K562 (cell line): Measurements from ENCODE around the gene GGA3. TPM values are rescaled to one million over a fixed set of nuclear protein-coding genes. Genes with fewer than 3 reads are reported as not detected.

Source experiments
- ASH1L ChIP-seq: fragments of 450-650 bp; IDR thresholded peaks from 2 replicates; pipeline ENCODE4 v1.6.1; 2018; ENCODE audit warnings: borderline replicate concordance, mild to moderate bottlenecking, low read depth; ENCODE audit not compliant: partially characterized antibody
- BRCA1 ChIP-seq, 2 experiments: fragments of 450-650 bp in 1 of 2; sonication (generic) in 1 of 2; formaldehyde crosslinking in 1 of 2; IDR thresholded peaks; 2 replicates each; pipeline versions ENCODE4 v1.5.0 to v1.6.1; 2017 to 2020; ENCODE audit warnings: mild to moderate bottlenecking in 1 of 2, missing genetic modification reagents in 1 of 2
- CBX5 ChIP-seq: IDR thresholded peaks from 2 replicates; pipeline ENCODE4 v1.6.1; 2014; ENCODE audit warnings: low read depth, borderline replicate concordance
- EWSR1 ChIP-seq: fragments of 450-650 bp; IDR thresholded peaks from 2 replicates; pipeline ENCODE4 v1.6.1; 2018; ENCODE audit warnings: borderline replicate concordance, mild to moderate bottlenecking, low read depth, moderate library complexity; ENCODE audit not compliant: partially characterized antibody
- FOXP1 ChIP-seq: sonication (generic); formaldehyde crosslinking; IDR thresholded peaks from 2 replicates; pipeline ENCODE4 v1.8.0; 2022; ENCODE audit warnings: mild to moderate bottlenecking, missing genetic modification reagents
- HDAC2 ChIP-seq: fragments of 450-650 bp; IDR thresholded peaks from 2 replicates; pipeline ENCODE4 v1.6.1; 2016; ENCODE audit warnings: mild to moderate bottlenecking
- HSF4 ChIP-seq: fragments of 250-450 bp; sonication (Bioruptor Pico); IDR thresholded peaks from 2 replicates; pipeline ENCODE4 v2.1.2; 2022; ENCODE audit warnings: mild to moderate bottlenecking, moderate library complexity, borderline replicate concordance
- KLF10 ChIP-seq: fragments of 250-450 bp; sonication (Bioruptor Pico); IDR thresholded peaks from 2 replicates; pipeline ENCODE4 v1.6.1; 2021; ENCODE audit warnings: matching md5 sums
- LCOR ChIP-seq: sonication (generic); formaldehyde crosslinking; IDR thresholded peaks from 2 replicates; pipeline ENCODE4 v1.8.0; 2022; ENCODE audit warnings: mild to moderate bottlenecking, missing genetic modification reagents
- NCOA1 ChIP-seq: fragments of 450-650 bp; IDR thresholded peaks from 2 replicates; pipeline ENCODE4 v1.6.1; 2016; ENCODE audit warnings: low read depth
- POLR2A ChIP-seq: fragments of 450-650 bp; conservative IDR thresholded peaks from 2 replicates; pipeline ENCODE4 v1.6.1; 2016
- POLR2AphosphoS2 ChIP-seq: IDR thresholded peaks from 2 replicates; pipeline ENCODE4 v1.6.1; 2012; ENCODE audit warnings: low read length, improper control_type of control experiment
- RAD21 ChIP-seq, 2 experiments: fragments of 250-450 bp in 1 of 2; fragments of 450-650 bp in 1 of 2; sonication (Bioruptor Pico) in 1 of 2; formaldehyde crosslinking in 1 of 2; IDR thresholded peaks in 1 of 2; conservative IDR thresholded peaks in 1 of 2; 2 replicates each; pipeline versions ENCODE4 v1.4.0 to v1.8.0; 2020 to 2022; ENCODE audit warnings: mild to moderate bottlenecking in 2 of 2, moderate library complexity in 1 of 2
- SMAD4 ChIP-seq: fragments of 250-450 bp; sonication (Bioruptor Pico); conservative IDR thresholded peaks from 2 replicates; pipeline ENCODE4 v1.8.0; 2021; ENCODE audit warnings: inconsistent platforms, mild to moderate bottlenecking, moderate library complexity
- SMARCA4 ChIP-seq: fragments of 450-650 bp; IDR thresholded peaks from 2 replicates; pipeline ENCODE4 v1.6.1; 2016
- SREBF2 ChIP-seq: sonication (generic); formaldehyde crosslinking; IDR thresholded peaks from 2 replicates; pipeline ENCODE4 v1.4.0; 2020; ENCODE audit warnings: mild to moderate bottlenecking, missing genetic modification reagents
- TAF9B ChIP-seq: fragments of 450-650 bp; IDR thresholded peaks from 2 replicates; pipeline ENCODE4 v1.6.1; 2018; ENCODE audit warnings: mild to moderate bottlenecking; ENCODE audit not compliant: partially characterized antibody
- ZNF140 ChIP-seq: fragments of 250-450 bp; sonication (Bioruptor Pico); IDR thresholded peaks from 2 replicates; pipeline ENCODE4 v1.8.0; 2021; ENCODE audit warnings: moderate library complexity, mild to moderate bottlenecking, inconsistent platforms
- ZNF316 ChIP-seq: fragments of 450-650 bp; IDR thresholded peaks from 2 replicates; pipeline ENCODE4 v1.6.1; 2016
- ZSCAN32 ChIP-seq: fragments of 450-650 bp; formaldehyde crosslinking; IDR thresholded peaks from 2 replicates; pipeline ENCODE4 v1.4.0; 2020; ENCODE audit warnings: mild to moderate bottlenecking, moderate library complexity
- polyA plus RNA-seq, 8 experiments: library from polyadenylated mRNA; depleted of rRNA in 4 of 8; stranded (reverse) in 5 of 8; unstranded in 3 of 8; fragments of >200 nt; fragmentation: Nextera tagmentation in 2 of 8; fragmentation: Illumina TruSeq in 1 of 8; extraction: Ambion mirVana in 2 of 8; extraction: Trizol in 1 of 8; gene quantifications; 2 replicates each; pipeline versions ENCODE4 v1.2.1 to v1.2.3, GENCODE V29; 2011 to 2014; ENCODE audit warnings: inconsistent platforms in 1 of 8, missing spikeins in 1 of 8
- total RNA-seq, 7 experiments: library from RNA; depleted of rRNA in 6 of 7; stranded (reverse); fragments of >200 nt in 6 of 7; fragmentation: Illumina TruSeq in 2 of 7; extraction: Trizol in 2 of 7; gene quantifications; 2 replicates each; pipeline versions ENCODE4 v1.2.1 to v1.2.3, GENCODE V29; 2011 to 2021; ENCODE audit warnings: low replicate concordance in 1 of 7
- TF ChIP-seq, protein P1 (sequence below): fragments of 250-450 bp; sonication (Bioruptor Pico); IDR thresholded peaks from 2 replicates; pipeline ENCODE4 v1.4.0; 2020
- TF ChIP-seq, protein P2 (sequence below), 2 experiments: fragments of 200-800 bp in 1 of 2; sonication (Bioruptor generic) in 1 of 2; sonication (generic) in 1 of 2; formaldehyde crosslinking in 1 of 2; IDR thresholded peaks in 1 of 2; conservative IDR thresholded peaks in 1 of 2; 2 replicates each; pipeline versions ENCODE4 v1.5.0 to v1.6.1; 2016 to 2020; ENCODE audit warnings: missing compliant biosample characterization in 1 of 2, missing genetic modification characterization in 1 of 2, missing genetic modification reagents in 1 of 2

GGA3 gene
- total and polyA plus RNA-seq, 9 of the 15 experiments (the other 6 are each of a cell fraction or from before 2014, with no cell fraction given), result 5.7 to 64.9 (median 25.4) TPM

DNA sequence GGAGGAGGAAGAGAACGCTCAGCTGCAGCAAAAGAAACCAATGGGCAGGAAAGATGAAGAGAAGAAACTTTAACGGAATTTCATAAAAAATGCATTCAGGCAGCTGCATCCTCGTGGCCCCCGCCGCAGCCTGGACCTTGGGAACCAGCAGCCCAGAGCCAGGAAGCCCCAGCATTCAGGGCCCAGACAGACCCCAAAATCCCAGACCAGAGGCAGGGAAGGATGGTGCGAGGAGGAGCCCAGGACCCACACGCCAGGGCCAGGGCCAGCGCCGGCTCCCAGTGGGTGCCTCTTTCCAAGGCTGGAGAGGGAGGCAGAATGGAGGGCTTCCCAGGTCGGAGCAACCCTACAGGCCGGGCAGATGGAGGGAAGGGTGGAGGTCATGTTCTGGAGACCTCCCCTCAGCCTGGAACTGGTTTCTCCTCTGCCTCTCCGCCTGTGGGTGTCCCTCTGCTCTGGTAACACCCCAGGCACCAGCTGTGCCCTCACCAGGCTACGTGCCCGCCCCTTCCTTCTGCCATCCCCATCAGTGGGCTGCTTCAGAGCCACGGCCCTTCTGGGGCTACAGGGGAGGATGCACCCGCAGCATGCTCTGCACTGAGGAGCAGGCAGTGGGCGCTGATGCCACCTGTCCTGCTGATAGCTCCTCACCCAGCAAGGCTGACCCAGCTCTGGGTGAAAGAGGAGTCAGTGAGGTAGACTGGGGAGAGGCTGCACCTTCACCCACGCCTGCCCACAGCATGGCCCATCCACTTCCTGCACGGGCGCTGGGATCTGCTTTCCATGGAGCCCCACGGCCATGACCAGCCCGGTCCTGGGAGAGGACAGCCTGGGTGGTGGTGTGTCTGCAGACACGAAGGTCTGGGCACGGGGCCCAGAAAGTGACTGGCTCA is 10.8 kb upstream of the GGA3 start (continued):
- TF ChIP-seq SREBF2 (CRISPR knock-in tag), result 0 out of 2 replicates have a peak, but pooled peaks have one; percentile 75
- TF ChIP-seq BRCA1 (IDR thresholded peaks at IDR 0.05), result no peak
- no peak for TF ChIP-seq BRCA1 (CRISPR knock-in tag; IDR thresholded peaks at IDR 0.05)
- TF ChIP-seq NCOA1, result no peak
- TF ChIP-seq, protein P1, sequence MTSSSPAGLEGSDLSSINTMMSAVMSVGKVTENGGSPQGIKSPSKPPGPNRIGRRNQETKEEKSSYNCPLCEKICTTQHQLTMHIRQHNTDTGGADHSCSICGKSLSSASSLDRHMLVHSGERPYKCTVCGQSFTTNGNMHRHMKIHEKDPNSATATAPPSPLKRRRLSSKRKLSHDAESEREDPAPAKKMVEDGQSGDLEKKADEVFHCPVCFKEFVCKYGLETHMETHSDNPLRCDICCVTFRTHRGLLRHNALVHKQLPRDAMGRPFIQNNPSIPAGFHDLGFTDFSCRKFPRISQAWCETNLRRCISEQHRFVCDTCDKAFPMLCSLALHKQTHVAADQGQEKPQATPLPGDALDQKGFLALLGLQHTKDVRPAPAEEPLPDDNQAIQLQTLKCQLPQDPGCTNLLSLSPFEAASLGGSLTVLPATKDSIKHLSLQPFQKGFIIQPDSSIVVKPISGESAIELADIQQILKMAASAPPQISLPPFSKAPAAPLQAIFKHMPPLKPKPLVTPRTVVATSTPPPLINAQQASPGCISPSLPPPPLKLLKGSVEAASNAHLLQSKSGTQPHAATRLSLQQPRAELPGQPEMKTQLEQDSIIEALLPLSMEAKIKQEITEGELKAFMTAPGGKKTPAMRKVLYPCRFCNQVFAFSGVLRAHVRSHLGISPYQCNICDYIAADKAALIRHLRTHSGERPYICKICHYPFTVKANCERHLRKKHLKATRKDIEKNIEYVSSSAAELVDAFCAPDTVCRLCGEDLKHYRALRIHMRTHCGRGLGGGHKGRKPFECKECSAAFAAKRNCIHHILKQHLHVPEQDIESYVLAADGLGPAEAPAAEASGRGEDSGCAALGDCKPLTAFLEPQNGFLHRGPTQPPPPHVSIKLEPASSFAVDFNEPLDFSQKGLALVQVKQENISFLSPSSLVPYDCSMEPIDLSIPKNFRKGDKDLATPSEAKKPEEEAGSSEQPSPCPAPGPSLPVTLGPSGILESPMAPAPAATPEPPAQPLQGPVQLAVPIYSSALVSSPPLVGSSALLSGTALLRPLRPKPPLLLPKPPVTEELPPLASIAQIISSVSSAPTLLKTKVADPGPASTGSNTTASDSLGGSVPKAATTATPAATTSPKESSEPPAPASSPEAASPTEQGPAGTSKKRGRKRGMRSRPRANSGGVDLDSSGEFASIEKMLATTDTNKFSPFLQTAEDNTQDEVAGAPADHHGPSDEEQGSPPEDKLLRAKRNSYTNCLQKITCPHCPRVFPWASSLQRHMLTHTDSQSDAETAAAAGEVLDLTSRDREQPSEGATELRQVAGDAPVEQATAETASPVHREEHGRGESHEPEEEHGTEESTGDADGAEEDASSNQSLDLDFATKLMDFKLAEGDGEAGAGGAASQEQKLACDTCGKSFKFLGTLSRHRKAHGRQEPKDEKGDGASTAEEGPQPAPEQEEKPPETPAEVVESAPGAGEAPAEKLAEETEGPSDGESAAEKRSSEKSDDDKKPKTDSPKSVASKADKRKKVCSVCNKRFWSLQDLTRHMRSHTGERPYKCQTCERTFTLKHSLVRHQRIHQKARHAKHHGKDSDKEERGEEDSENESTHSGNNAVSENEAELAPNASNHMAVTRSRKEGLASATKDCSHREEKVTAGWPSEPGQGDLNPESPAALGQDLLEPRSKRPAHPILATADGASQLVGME, result no peak
- TF ChIP-seq, protein P2, sequence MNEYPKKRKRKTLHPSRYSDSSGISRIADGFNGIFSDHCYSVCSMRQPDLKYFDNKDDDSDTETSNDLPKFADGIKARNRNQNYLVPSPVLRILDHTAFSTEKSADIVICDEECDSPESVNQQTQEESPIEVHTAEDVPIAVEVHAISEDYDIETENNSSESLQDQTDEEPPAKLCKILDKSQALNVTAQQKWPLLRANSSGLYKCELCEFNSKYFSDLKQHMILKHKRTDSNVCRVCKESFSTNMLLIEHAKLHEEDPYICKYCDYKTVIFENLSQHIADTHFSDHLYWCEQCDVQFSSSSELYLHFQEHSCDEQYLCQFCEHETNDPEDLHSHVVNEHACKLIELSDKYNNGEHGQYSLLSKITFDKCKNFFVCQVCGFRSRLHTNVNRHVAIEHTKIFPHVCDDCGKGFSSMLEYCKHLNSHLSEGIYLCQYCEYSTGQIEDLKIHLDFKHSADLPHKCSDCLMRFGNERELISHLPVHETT (CRISPR knock-in tag; conservative IDR thresholded peaks at IDR 0.05 in 1 of 2, IDR thresholded peaks at IDR 0.05 in 1 of 2), result 0 out of 4 replicates have a peak, but pooled peaks of 1 of the 2 experiments have one; percentile 43
- no peak for TF ChIP-seq ZNF316
- no peak for TF ChIP-seq ZNF140 (CRISPR knock-in tag)
- peak; percentile 69 for TF ChIP-seq POLR2A
- TF ChIP-seq FOXP1 (CRISPR knock-in tag), result no peak
- TF ChIP-seq CBX5, result no peak
- no peak for TF ChIP-seq HSF4 (CRISPR knock-in tag)
- no peak for TF ChIP-seq HDAC2
- TF ChIP-seq EWSR1, result no peak
- TF ChIP-seq TAF9B, result no peak
- peak; percentile 18; the same call in 1 of the 2 replicates for TF ChIP-seq POLR2AphosphoS2
- no peak for TF ChIP-seq LCOR
- no peak for TF ChIP-seq SMARCA4
- TF ChIP-seq SMAD4 (CRISPR knock-in tag), result no peak
- TF ChIP-seq RAD21 (CRISPR knock-in tag; conservative IDR thresholded peaks at IDR 0.05 in 1 of 2, IDR thresholded peaks at IDR 0.05 in 1 of 2), result no peak
- no peak for TF ChIP-seq ASH1L
- TF ChIP-seq ZSCAN32 (CRISPR knock-in tag), result no peak
- no peak for TF ChIP-seq KLF10 (CRISPR knock-in tag)
